ENCODE measurements around the gene MTOR. TPM values are rescaled to one million over a fixed set of nuclear protein-coding genes. Genes with fewer than 3 reads are reported as not detected.

MTOR gene
- total and polyA plus RNA-seq, 4 donors = 15.1 to 36.6 (median 26.9) TPM

- WGBS, 2 donors = 85 to 86% methylated on average over 2 of the region's 2 CpGs
These were observed 65.4 kb downstream of the MTOR start for GRCh38 chr1:11196945-11197344.

GRCh38 chr1:11194407-11195176, 67.8 kb downstream of the MTOR start:
- peaks cover 25 to 47% (median 29%) of the 10 kb centered on the region in 4 donors for H3K36me3 ChIP-seq (ENCODE audit: control insufficient read depth in 4 of 4, insufficient read depth in 4 of 4, low read length in 4 of 4)
- WGBS, 2 donors = 94 to 97% methylated on average over 14 of the region's 14 CpGs
- no peak for TF ChIP-seq CTCF (IDR thresholded peaks at IDR 0.05; ENCODE audit: control extremely low read depth, extremely low read depth)
- no peaks in the 10 kb centered on the region for H3K9me3 ChIP-seq (ENCODE audit: control insufficient read depth in 4 of 4, insufficient read depth in 3 of 4, low read length in 3 of 4)
- no peak overlapping the region for H3K9ac ChIP-seq (ENCODE audit: insufficient read depth in 1 of 2, low read length in 2 of 2)
- ATAC-seq (ENCODE audit: insufficient read depth, low FRiP score) (no peak), DNase-seq (no peak)
- no peaks in the 10 kb centered on the region for H3K27me3 ChIP-seq (ENCODE audit: control insufficient read depth in 3 of 3, insufficient read depth in 3 of 3, low read length in 2 of 3)
- H3K4me1 ChIP-seq (ENCODE audit: control insufficient read depth in 5 of 5, insufficient read depth in 5 of 5, low read length in 5 of 5) = no peaks in the 10 kb centered on the region
- no peak overlapping the region for H3K4me3 ChIP-seq
- H3K27ac ChIP-seq (ENCODE audit: low read depth in 1 of 2, low read length in 1 of 2) = no peak overlapping the region

More at GRCh38 chr1:11196945-11197344, 65.4 kb downstream of the MTOR start:
- ATAC-seq (ENCODE audit: insufficient read depth, low FRiP score) = no peak
- TF ChIP-seq CTCF (IDR thresholded peaks at IDR 0.05; ENCODE audit: control extremely low read depth, extremely low read depth) = no peak
- H3K9ac ChIP-seq (ENCODE audit: insufficient read depth in 1 of 2, low read length in 2 of 2) = no peak overlapping the region
- H3K27ac ChIP-seq (ENCODE audit: low read depth in 1 of 2, low read length in 1 of 2) = no peak overlapping the region
- no peaks in the 10 kb centered on the region for H3K4me1 ChIP-seq (ENCODE audit: control insufficient read depth in 5 of 5, insufficient read depth in 5 of 5, low read length in 5 of 5)
- no peaks in the 10 kb centered on the region for H3K9me3 ChIP-seq (ENCODE audit: control insufficient read depth in 4 of 4, insufficient read depth in 3 of 4, low read length in 3 of 4)
- peaks cover 20 to 42% (median 30%) of the 10 kb centered on the region in 4 donors for H3K36me3 ChIP-seq (ENCODE audit: control insufficient read depth in 4 of 4, insufficient read depth in 4 of 4, low read length in 4 of 4)
- H3K27me3 ChIP-seq (ENCODE audit: control insufficient read depth in 3 of 3, insufficient read depth in 3 of 3, low read length in 2 of 3) = no peaks in the 10 kb centered on the region
- no peak for DNase-seq
- H3K4me3 ChIP-seq = no peak overlapping the region

- DNase-seq (no peak), ATAC-seq (ENCODE audit: insufficient read depth, low FRiP score) (no peak)
- Histone ChIP-seq H3K4me3 (no peak overlapping the region), H3K9ac (ENCODE audit: insufficient read depth in 1 of 2, low read length in 2 of 2) (no peak overlapping the region), H3K27ac (ENCODE audit: low read depth in 1 of 2, low read length in 1 of 2) (no peak overlapping the region), H3K4me1 (ENCODE audit: control insufficient read depth in 5 of 5, insufficient read depth in 5 of 5, low read length in 5 of 5) (peaks cover 0 to 4% (median 0%) of the 10 kb centered on the region in 5 donors), H3K9me3 (ENCODE audit: control insufficient read depth in 4 of 4, insufficient read depth in 3 of 4, low read length in 3 of 4) (no peaks in the 10 kb centered on the region), H3K27me3 (ENCODE audit: control insufficient read depth in 3 of 3, insufficient read depth in 3 of 3, low read length in 2 of 3) (no peaks in the 10 kb centered on the region), H3K36me3 (ENCODE audit: control insufficient read depth in 4 of 4, insufficient read depth in 4 of 4, low read length in 4 of 4) (peaks cover 13 to 42% (median 19%) of the 10 kb centered on the region in 4 donors)
- TF ChIP-seq CTCF (IDR thresholded peaks at IDR 0.05; ENCODE audit: control extremely low read depth, extremely low read depth) = no peak
- 95 to 96% methylated on average over 11 of the region's 11 CpGs for WGBS, 2 donors
These were observed 69.0 kb downstream of the MTOR start for GRCh38 chr1:11193376-11193775.

All from lung (tissue), 12 donors.